IPS-NIHi11 (cell line): Measurements from ENCODE around the gene PYCR2.

Source experiments
- DNase-seq: peaks from one replicate; pipeline ENCODE4 v3.0.0; 2012; ENCODE audit warnings: mixed read lengths, low spot score

The PYCR2 gene

GRCh38 chr1:225876900-225877510, 47.0 kb downstream of the PYCR2 start:
- no peak for DNase-seq

- DNase-seq: no peak
These were observed 48.8 kb downstream of the PYCR2 start for GRCh38 chr1:225875044-225875815.

DNA sequence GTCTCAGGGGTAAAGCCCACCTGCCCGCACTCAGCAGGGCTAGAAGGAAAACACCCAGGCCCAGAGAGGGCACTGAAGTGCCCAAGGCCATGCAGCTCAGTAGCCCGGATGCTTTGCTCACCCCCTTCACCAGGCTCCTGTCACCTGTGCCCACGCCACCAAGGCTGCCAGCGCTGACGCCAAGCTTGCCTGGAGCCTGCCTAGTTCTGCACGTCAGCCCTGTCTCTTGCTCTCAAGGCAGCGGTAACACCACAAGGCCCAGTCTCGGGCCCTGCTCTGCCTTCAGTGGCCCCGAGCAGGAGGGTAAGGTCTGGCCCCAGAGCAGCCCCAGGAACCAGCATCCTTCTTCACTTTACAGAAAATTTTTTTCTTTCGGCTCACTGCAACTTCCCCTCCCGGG, 49.6 kb downstream of the PYCR2 start:
- DNase-seq: no peak

GRCh38 chr1:225873281-225873850, 50.7 kb downstream of the PYCR2 start:
- DNase-seq: no peak

GRCh38 chr1:225872075-225872430, 52.0 kb downstream of the PYCR2 start:
- no peak for DNase-seq

- DNase-seq: no peak
These were observed 52.5 kb downstream of the PYCR2 start for GRCh38 chr1:225871359-225872074.

- DNase-seq: no peak
These were observed 53.1 kb downstream of the PYCR2 start for GRCh38 chr1:225870911-225871310.
